HFFc6 (cell line): ENCODE data around the gene PNMA6F. TPM values are rescaled to one million over a fixed set of nuclear protein-coding genes. Genes with fewer than 3 reads are reported as not detected.
A peak's percentile ranks its signal among the peaks of the same experiment; 100 is the strongest.

Experiments used
- DNase-seq: peaks from one replicate; pipeline ENCODE4 v3.0.0-alpha.2; 2018
- H3K27ac Mint-ChIP-seq: 2 replicates; pipeline ENCODE4 v1.8.0; 2020; ENCODE audit warnings: mild to moderate bottlenecking, mixed read lengths
- H3K27me3 Mint-ChIP-seq: 2 replicates; pipeline ENCODE4 v1.8.0; 2021; ENCODE audit warnings: mild to moderate bottlenecking, moderate library complexity, mixed read lengths; ENCODE audit not compliant: insufficient read depth
- H3K36me3 Mint-ChIP-seq: 2 replicates; pipeline ENCODE4 v1.8.0; 2021; ENCODE audit warnings: low read depth, mixed read lengths
- H3K4me1 Mint-ChIP-seq: 2 replicates; pipeline ENCODE4 v1.8.0; 2020; ENCODE audit warnings: low read depth, mixed read lengths
- H3K4me3 Mint-ChIP-seq: 2 replicates; pipeline ENCODE4 v1.8.0; 2020; ENCODE audit warnings: mild to moderate bottlenecking, moderate library complexity, mixed read lengths
- H3K9me3 Mint-ChIP-seq: 2 replicates; pipeline ENCODE4 v1.8.0; 2020; ENCODE audit warnings: mild to moderate bottlenecking, mixed read lengths
- CTCF ChIP-seq: fragments of 200-600 bp; sonication (generic); IDR thresholded peaks from 2 replicates; pipeline ENCODE4 v1.5.0; 2021; ENCODE audit warnings: antibody characterized with exemption, mild to moderate bottlenecking
- total RNA-seq, 6 experiments: library from RNA; stranded (reverse); fragmentation: NEBNext Ultra II Directional; extraction: Animal tissue kit (Norgen Biotek cat#: 25700); gene quantifications; 2 replicates in 1 of 6; 3 replicates in 5 of 6; pipeline ENCODE4 v1.2.3, GENCODE V29; 2021

Gene PNMA6F
- total RNA-seq, 6 experiments from 2014 or later: not detected

GRCh38 chrX:153365670-153366069, 44.1 kb upstream of the PNMA6F start:
- H3K9me3 Mint-ChIP-seq: no peaks in the 10 kb centered on the region
- H3K36me3 Mint-ChIP-seq: no peaks in the 10 kb centered on the region
- no peak for DNase-seq
- H3K4me1 Mint-ChIP-seq: peaks cover 4% of the 10 kb centered on the region
- H3K27ac Mint-ChIP-seq: no peak overlapping the region
- TF ChIP-seq CTCF: no peak
- H3K27me3 Mint-ChIP-seq: no peaks in the 10 kb centered on the region
- H3K4me3 Mint-ChIP-seq: no peak overlapping the region

- DNase-seq: no peak
- H3K4me1 Mint-ChIP-seq: no peaks in the 10 kb centered on the region
- no peaks in the 10 kb centered on the region for H3K27me3 Mint-ChIP-seq
- no peak overlapping the region for H3K4me3 Mint-ChIP-seq
- H3K9me3 Mint-ChIP-seq: peaks cover 6% of the 10 kb centered on the region
- H3K27ac Mint-ChIP-seq: no peak overlapping the region
- no peaks in the 10 kb centered on the region for H3K36me3 Mint-ChIP-seq
- TF ChIP-seq CTCF: no peak
Measured at GRCh38 chrX:153361781-153362397, 40.3 kb upstream of the PNMA6F start.

- no peak for TF ChIP-seq CTCF
- H3K4me3 Mint-ChIP-seq: no peak overlapping the region
- no peak for DNase-seq
- peaks cover 6% of the 10 kb centered on the region for H3K9me3 Mint-ChIP-seq
- H3K36me3 Mint-ChIP-seq: no peaks in the 10 kb centered on the region
- H3K27ac Mint-ChIP-seq: no peak overlapping the region
- no peaks in the 10 kb centered on the region; the same call in none of the 2 replicates for H3K27me3 Mint-ChIP-seq
- H3K4me1 Mint-ChIP-seq: no peaks in the 10 kb centered on the region
Measured at GRCh38 chrX:153357877-153358276, 36.3 kb upstream of the PNMA6F start.

GRCh38 chrX:153353416-153353815, 31.8 kb upstream of the PNMA6F start:
- no peak for DNase-seq
- Mint-ChIP-seq H3K27me3 (no peaks in the 10 kb centered on the region; the same call in none of the 2 replicates), H3K9me3 (peaks cover 6% of the 10 kb centered on the region), H3K4me3 (no peak overlapping the region), H3K4me1 (no peaks in the 10 kb centered on the region), H3K36me3 (peaks cover 17% of the 10 kb centered on the region), H3K27ac (no peak overlapping the region)
- TF ChIP-seq CTCF: 0 out of 2 replicates have a peak, but pooled peaks have one; percentile 13

GRCh38 chrX:153352858-153353257, 31.3 kb upstream of the PNMA6F start:
- Mint-ChIP-seq H3K27ac (no peak overlapping the region), H3K4me1 (no peaks in the 10 kb centered on the region), H3K9me3 (peaks cover 6% of the 10 kb centered on the region), H3K4me3 (no peak overlapping the region), H3K27me3 (no peaks in the 10 kb centered on the region; the same call in none of the 2 replicates), H3K36me3 (peaks cover 18% of the 10 kb centered on the region)
- DNase-seq: no peak
- TF ChIP-seq CTCF: no peak
